ENCODE results near the gene ROBO4. TPM values are rescaled to one million over a fixed set of nuclear protein-coding genes. Genes with fewer than 3 reads are reported as not detected.

Gene ROBO4
- total RNA-seq, 2 donors from 2014 or later = not detected

- no peaks in the 10 kb centered on the region for H3K27me3 Mint-ChIP-seq (ENCODE audit: low read depth)
- DNase-seq = no peak
- H3K4me1 Mint-ChIP-seq (ENCODE audit: low read depth) = peaks cover 12% of the 10 kb centered on the region
- no peak overlapping the region for H3K27ac Mint-ChIP-seq
- no peak for ATAC-seq (replicated peaks in 1 of 2)
- no peaks in the 10 kb centered on the region for H3K36me3 Mint-ChIP-seq (ENCODE audit: insufficient read depth in 2 of 2)
- no peaks in the 10 kb centered on the region for H3K9me3 Mint-ChIP-seq
- H3K4me3 Mint-ChIP-seq = no peak overlapping the region
Observed at GRCh38 chr11:124934862-124935547, 37.3 kb upstream of the ROBO4 start.

- Mint-ChIP-seq H3K27me3 (ENCODE audit: low read depth) (no peaks in the 10 kb centered on the region), H3K36me3 (ENCODE audit: insufficient read depth in 2 of 2) (no peaks in the 10 kb centered on the region), H3K4me1 (ENCODE audit: low read depth) (peaks cover 12% of the 10 kb centered on the region), H3K9me3 (no peaks in the 10 kb centered on the region), H3K27ac (no peak overlapping the region), H3K4me3 (no peak overlapping the region)
- ATAC-seq (replicated peaks in 1 of 2) = no peak
- no peak for DNase-seq
Observed at GRCh38 chr11:124930799-124931198, 33.1 kb upstream of the ROBO4 start.

- H3K36me3 Mint-ChIP-seq (ENCODE audit: insufficient read depth in 2 of 2) = no peaks in the 10 kb centered on the region
- H3K9me3 Mint-ChIP-seq = no peaks in the 10 kb centered on the region
- H3K27me3 Mint-ChIP-seq (ENCODE audit: low read depth) = no peaks in the 10 kb centered on the region
- DNase-seq = no peak
- H3K4me3 Mint-ChIP-seq = no peak overlapping the region
- H3K27ac Mint-ChIP-seq = no peak overlapping the region
- peaks cover 12% of the 10 kb centered on the region for H3K4me1 Mint-ChIP-seq (ENCODE audit: low read depth)
- no peak for ATAC-seq (replicated peaks in 1 of 2)
Observed at GRCh38 chr11:124928942-124929665, 31.4 kb upstream of the ROBO4 start.

DNA sequence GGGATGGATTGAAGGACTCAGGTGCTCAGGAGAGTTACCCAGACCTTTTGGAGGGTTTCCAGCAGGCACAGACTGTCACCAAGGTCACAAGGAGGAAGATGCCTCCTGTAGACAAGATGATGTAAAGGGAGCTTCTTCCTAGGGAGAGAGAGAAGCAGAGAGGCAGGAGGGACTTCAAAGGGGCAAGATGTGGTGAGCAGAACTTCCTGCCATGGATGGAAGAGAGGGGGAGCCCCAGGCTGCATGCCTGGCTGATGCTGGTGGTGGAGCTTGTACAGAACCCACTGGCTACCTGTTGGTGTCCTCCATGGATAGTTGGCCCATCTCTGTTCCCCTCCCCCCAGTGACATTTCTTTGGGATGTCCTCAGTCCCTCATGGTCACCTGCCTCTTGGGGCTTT, 25.6 kb upstream of the ROBO4 start:
- no peaks in the 10 kb centered on the region for H3K36me3 Mint-ChIP-seq (ENCODE audit: insufficient read depth in 2 of 2)
- ATAC-seq (replicated peaks in 1 of 2) (no peak), DNase-seq (peak in 1 of 2 donors; percentile 5)
- H3K27me3 Mint-ChIP-seq (ENCODE audit: low read depth) = no peaks in the 10 kb centered on the region
- H3K27ac Mint-ChIP-seq = no peak overlapping the region
- H3K9me3 Mint-ChIP-seq = no peaks in the 10 kb centered on the region
- peaks cover 12% of the 10 kb centered on the region for H3K4me1 Mint-ChIP-seq (ENCODE audit: low read depth)
- no peak overlapping the region for H3K4me3 Mint-ChIP-seq

DNA sequence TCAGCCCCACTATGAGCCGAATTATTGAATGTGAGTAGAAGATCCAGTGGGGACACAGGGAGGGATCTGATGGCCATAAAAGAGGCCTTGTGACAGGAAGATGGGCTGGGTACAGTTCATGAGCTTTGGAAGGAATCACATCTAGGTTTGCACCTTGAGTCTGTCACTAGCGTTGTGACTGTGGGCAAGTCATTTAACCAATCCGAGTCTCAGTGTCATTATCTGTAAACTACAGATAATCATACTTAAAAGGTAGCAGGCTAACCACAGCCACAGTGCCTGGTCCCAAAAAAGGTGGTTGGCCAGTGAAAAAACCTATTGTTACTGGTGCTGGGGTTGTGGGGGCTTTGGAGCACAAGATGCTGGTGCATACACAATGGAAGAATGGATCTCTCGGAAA, 25.2 kb upstream of the ROBO4 start:
- Mint-ChIP-seq H3K9me3 (no peaks in the 10 kb centered on the region), H3K27me3 (ENCODE audit: low read depth) (no peaks in the 10 kb centered on the region), H3K27ac (no peak overlapping the region), H3K36me3 (ENCODE audit: insufficient read depth in 2 of 2) (no peaks in the 10 kb centered on the region), H3K4me1 (ENCODE audit: low read depth) (peaks cover 12% of the 10 kb centered on the region), H3K4me3 (no peak overlapping the region)
- ATAC-seq (replicated peaks in 1 of 2) (peak; percentile 19 to 28), DNase-seq (no peak)

DNA sequence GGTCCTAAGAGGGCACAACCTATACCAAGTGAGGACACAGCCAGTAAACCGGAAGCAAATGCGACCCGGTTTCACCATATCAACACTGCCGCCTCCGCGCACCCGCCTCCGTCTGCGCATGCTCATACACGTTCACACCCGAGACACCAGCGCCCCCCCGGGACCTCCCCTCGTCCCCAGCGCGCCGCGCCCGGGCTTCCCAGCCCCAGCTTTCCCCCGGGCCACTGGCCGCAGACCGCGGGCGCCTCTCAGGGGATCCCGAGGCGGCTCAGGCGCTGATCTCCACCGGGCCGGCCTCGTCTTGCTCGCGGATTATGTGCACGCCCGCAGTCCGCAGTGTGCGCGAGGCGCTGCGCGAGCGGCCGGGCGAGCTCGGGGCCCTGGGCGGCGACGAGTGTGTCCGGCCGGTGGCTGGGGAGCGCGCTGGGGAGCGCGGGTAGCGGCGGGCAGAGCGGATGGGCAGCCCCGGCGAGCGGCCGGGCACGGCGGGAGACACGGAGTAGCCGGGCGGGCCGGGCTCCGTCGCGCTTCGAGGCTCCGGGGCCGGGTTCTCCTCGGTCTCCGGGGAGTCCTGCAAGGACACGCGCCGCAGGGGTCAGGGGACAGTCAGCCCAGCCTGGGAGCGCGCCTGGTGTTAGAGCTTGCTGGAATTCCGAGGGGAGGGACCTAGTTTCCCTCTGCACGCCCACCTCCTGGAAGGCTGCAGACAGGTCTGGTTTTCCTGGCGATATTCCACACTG, 23.4 kb upstream of the ROBO4 start:
- Mint-ChIP-seq H3K36me3 (ENCODE audit: insufficient read depth in 2 of 2) (no peaks in the 10 kb centered on the region), H3K4me3 (peak overlapping the region; percentile 43 to 50), H3K27ac (no peak overlapping the region), H3K4me1 (ENCODE audit: low read depth) (peaks cover 13% of the 10 kb centered on the region), H3K27me3 (ENCODE audit: low read depth) (no peaks in the 10 kb centered on the region), H3K9me3 (peaks cover 0 to under 1% of the 10 kb centered on the region in 2 donors)
- ATAC-seq (replicated peaks in 1 of 2) (peak; percentile 84 to 85), DNase-seq (peak; percentile 76 to 82)

DNA sequence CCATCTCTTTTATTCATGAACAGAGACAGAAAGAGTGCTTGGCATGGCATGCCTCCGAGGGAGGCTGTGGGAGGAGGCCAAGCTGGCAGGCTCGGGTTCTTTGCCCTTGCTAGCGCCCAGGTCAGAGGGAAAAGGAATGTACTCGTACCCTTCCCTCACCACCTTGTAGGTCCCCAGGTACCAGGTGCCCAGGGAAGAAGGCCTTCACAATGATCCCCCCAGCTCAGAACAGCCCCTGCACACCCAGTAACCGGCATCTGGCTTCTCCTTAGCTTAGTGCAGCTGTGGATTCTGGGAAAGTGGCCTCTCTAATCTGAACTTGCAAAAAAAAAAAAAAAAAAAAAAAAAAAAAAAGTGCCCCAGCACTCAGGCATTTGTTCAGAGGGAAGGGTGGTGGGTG, 22.7 kb upstream of the ROBO4 start:
- no peak for DNase-seq
- H3K27ac Mint-ChIP-seq = no peak overlapping the region
- no peak for ATAC-seq (replicated peaks in 1 of 2)
- peaks cover 15% of the 10 kb centered on the region for H3K4me1 Mint-ChIP-seq (ENCODE audit: low read depth)
- H3K4me3 Mint-ChIP-seq = peak overlapping the region in 1 of 2 donors; percentile 50
- no peaks in the 10 kb centered on the region for H3K27me3 Mint-ChIP-seq (ENCODE audit: low read depth)
- peaks cover 0 to 2% of the 10 kb centered on the region in 2 donors for H3K9me3 Mint-ChIP-seq
- H3K36me3 Mint-ChIP-seq (ENCODE audit: insufficient read depth in 2 of 2) = no peaks in the 10 kb centered on the region

- Mint-ChIP-seq H3K9me3 (peaks cover 0 to 2% of the 10 kb centered on the region in 2 donors), H3K36me3 (ENCODE audit: insufficient read depth in 2 of 2) (no peaks in the 10 kb centered on the region), H3K27me3 (ENCODE audit: low read depth) (no peaks in the 10 kb centered on the region), H3K27ac (no peak overlapping the region), H3K4me1 (ENCODE audit: low read depth) (peaks cover 15% of the 10 kb centered on the region), H3K4me3 (no peak overlapping the region)
- no peak for DNase-seq
- ATAC-seq (replicated peaks in 1 of 2) = no peak
Observed at GRCh38 chr11:124919898-124920297, 22.2 kb upstream of the ROBO4 start.

DNA sequence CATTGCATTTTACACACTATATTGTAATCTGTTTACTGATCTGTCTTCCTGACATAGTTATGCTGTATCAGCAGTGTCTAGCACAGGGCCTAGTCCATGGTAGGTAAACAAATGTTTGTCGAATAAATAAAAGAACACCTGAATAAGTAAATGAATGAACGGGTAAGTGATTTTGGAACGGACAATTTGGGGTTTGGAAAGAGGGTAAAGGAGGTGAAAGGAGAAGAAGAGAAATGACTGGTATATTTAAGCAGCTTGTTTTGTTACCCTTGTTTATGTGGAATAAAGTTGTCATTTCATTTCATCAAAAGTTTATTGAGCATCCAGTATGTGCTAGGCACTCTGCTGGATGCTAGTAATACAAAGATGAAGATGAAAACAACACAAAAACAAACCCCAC, 21.3 kb upstream of the ROBO4 start, which contains the start of gene HEPN1:
TSS of gene HEPN1 (plus strand) at position 301 of the 400 bp plus-strand sequence.
- no peak for DNase-seq
- Mint-ChIP-seq H3K27me3 (ENCODE audit: low read depth) (no peaks in the 10 kb centered on the region), H3K36me3 (ENCODE audit: insufficient read depth in 2 of 2) (no peaks in the 10 kb centered on the region), H3K9me3 (peaks cover 0 to 2% of the 10 kb centered on the region in 2 donors), H3K4me3 (no peak within 1 kb of the TSS), H3K4me1 (ENCODE audit: low read depth) (peaks cover 15% of the 10 kb centered on the region), H3K27ac (no peak within 1 kb of the TSS)
- ATAC-seq (replicated peaks in 1 of 2) = no peak

DNA sequence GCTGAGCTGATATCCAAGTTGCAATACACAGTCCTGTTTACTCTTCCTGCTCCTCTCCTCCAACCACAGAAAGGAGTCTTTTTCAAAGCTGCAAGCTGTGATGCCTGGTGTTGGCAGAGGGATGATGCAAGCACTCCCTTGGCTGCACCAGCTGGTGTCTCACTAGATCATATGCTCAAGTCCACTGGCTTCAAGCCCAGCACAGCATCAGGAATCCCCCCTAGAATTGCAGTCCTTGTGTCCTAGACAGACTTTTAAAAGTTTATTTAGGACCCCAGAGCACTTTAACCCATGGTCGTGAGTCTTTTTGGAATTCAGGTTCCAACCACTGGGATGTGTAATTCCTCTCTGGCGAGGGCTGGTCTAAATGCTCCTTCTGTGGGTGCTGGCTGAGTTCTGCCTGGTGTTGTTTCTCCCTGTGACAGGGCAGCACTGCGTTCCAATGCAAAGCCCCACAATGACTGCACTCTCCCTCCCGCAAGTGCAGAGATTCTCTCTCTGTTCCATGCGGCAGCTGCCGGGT, 19.5 kb upstream of the ROBO4 start:
- Mint-ChIP-seq H3K27ac (no peak overlapping the region), H3K36me3 (ENCODE audit: insufficient read depth in 2 of 2) (peaks cover 0 to 3% of the 10 kb centered on the region in 2 donors), H3K9me3 (peaks cover 0 to 4% of the 10 kb centered on the region in 2 donors), H3K27me3 (ENCODE audit: low read depth) (no peaks in the 10 kb centered on the region), H3K4me3 (no peak overlapping the region), H3K4me1 (ENCODE audit: low read depth) (peaks cover 4% of the 10 kb centered on the region)
- ATAC-seq (replicated peaks in 1 of 2) (no peak), DNase-seq (no peak)

- H3K4me1 Mint-ChIP-seq (ENCODE audit: low read depth) = peaks cover 4% of the 10 kb centered on the region
- H3K4me3 Mint-ChIP-seq = no peak overlapping the region
- H3K27ac Mint-ChIP-seq = no peak overlapping the region
- H3K27me3 Mint-ChIP-seq (ENCODE audit: low read depth) = no peaks in the 10 kb centered on the region
- peaks cover 5 to 6% of the 10 kb centered on the region in 2 donors for H3K9me3 Mint-ChIP-seq
- ATAC-seq (replicated peaks in 1 of 2) (no peak), DNase-seq (no peak)
- peaks cover 2 to 8% of the 10 kb centered on the region in 2 donors for H3K36me3 Mint-ChIP-seq (ENCODE audit: insufficient read depth in 2 of 2)
Observed at GRCh38 chr11:124916370-124916710, 18.7 kb upstream of the ROBO4 start.

GRCh38 chr11:124915541-124916369, 18.1 kb upstream of the ROBO4 start:
- peaks cover 2 to 8% of the 10 kb centered on the region in 2 donors for H3K36me3 Mint-ChIP-seq (ENCODE audit: insufficient read depth in 2 of 2)
- peaks cover 4% of the 10 kb centered on the region for H3K4me1 Mint-ChIP-seq (ENCODE audit: low read depth)
- no peak for ATAC-seq (replicated peaks in 1 of 2)
- H3K9me3 Mint-ChIP-seq = peaks cover 5 to 6% of the 10 kb centered on the region in 2 donors
- no peak for DNase-seq
- no peak overlapping the region for H3K4me3 Mint-ChIP-seq
- H3K27me3 Mint-ChIP-seq (ENCODE audit: low read depth) = no peaks in the 10 kb centered on the region
- H3K27ac Mint-ChIP-seq = no peak overlapping the region
